Large intestine (tissue), 3 donors: Measurements from ENCODE around the gene KRT17. TPM values are rescaled to one million over a fixed set of nuclear protein-coding genes. Genes with fewer than 3 reads are reported as not detected.
A peak's percentile ranks its signal among the peaks of the same experiment; 100 is the strongest.

Experiments
- DNase-seq, 2 donors: peaks; one replicate each; pipeline versions ENCODE4 v3.0.0 to v3.0.0-alpha.2; 2013
- H3K27ac ChIP-seq: one replicate; pipeline ENCODE4 v1.5.1; 2013; ENCODE audit warnings: low read length
- H3K27me3 ChIP-seq: 2 replicates; pipeline ENCODE4 v1.6.1; 2013; ENCODE audit warnings: low read length; ENCODE audit not compliant: control insufficient read depth, insufficient read depth
- H3K36me3 ChIP-seq: 2 replicates; pipeline ENCODE4 v1.6.1; 2013; ENCODE audit warnings: low read length; ENCODE audit not compliant: control insufficient read depth, insufficient read depth
- H3K4me1 ChIP-seq: one replicate; pipeline ENCODE4 v1.6.1; 2013; ENCODE audit warnings: low read length; ENCODE audit not compliant: control insufficient read depth, insufficient read depth
- H3K4me3 ChIP-seq: one replicate; pipeline ENCODE4 v1.5.1; 2013; ENCODE audit warnings: low read length
- H3K9me3 ChIP-seq: one replicate; pipeline ENCODE4 v1.6.1; 2013; ENCODE audit warnings: mild to moderate bottlenecking, low read depth, low read length, moderate library complexity; ENCODE audit not compliant: control insufficient read depth
- WGBS: methylation state at CpG from one replicate; pipeline ENCODE4 v1.1.5; 2013; ENCODE audit warnings: low lambda C conversion rate; ENCODE audit not compliant: insufficient coverage; 5-methylcytosine and 5-hydroxymethylcytosine counted together
- polyA plus RNA-seq: library from polyadenylated mRNA; unstranded; fragments of 120-200 nt; gene quantifications from one replicate; pipeline ENCODE4 v1.2.1, GENCODE V29; 2013

Gene KRT17
- polyA plus RNA-seq, 1 donor = 1.1 TPM

DNA sequence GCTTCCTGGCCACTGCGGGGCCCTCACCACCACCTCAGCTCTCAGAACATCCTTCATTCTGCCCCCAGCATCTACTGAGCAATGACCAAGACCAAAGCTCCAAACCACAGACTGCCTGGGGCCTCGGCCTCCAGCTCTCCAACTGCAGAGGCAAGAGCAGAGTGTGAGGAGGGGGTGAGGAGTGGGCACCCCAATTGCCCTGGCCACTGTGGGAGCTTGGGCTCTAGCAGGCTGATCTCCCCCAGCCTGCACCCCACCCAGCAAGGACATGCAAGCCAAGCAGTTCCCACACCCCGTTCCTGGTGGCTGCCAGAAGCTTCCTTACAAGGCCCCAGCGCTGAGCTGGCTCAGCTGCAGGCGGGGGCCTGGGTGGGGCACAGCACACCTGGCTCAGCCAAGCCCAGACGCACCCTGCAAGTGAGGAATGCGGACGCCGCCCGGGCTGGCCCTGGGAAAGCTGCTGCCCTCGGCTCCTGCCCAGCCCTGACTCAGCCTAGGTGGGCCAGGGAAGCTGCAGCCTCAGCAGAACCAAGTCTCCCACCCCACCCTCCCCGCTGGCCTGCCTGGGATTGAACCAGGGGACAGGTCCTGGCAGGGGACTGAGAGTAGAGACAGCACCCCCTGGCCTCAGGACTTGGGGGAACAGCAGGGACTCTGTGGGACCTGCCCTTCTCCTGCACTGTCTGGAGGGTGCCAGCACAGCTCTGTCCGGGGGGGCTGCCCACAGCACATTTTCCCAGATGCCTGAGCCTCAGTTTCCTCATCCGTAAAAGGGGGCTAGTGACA lies 29.7 kb upstream of the KRT17 start:
- Histone ChIP-seq H3K36me3 (no peaks in the 10 kb centered on the region), H3K9me3 (no peaks in the 10 kb centered on the region), H3K4me3 (no peak overlapping the region), H3K27ac (peak overlapping the region; percentile 93), H3K4me1 (peaks cover 87% of the 10 kb centered on the region), H3K27me3 (no peaks in the 10 kb centered on the region)
- DNase-seq = peak; percentile 98
- WGBS = no CpG with 5 or more reads among the region's 14 CpGs

DNA sequence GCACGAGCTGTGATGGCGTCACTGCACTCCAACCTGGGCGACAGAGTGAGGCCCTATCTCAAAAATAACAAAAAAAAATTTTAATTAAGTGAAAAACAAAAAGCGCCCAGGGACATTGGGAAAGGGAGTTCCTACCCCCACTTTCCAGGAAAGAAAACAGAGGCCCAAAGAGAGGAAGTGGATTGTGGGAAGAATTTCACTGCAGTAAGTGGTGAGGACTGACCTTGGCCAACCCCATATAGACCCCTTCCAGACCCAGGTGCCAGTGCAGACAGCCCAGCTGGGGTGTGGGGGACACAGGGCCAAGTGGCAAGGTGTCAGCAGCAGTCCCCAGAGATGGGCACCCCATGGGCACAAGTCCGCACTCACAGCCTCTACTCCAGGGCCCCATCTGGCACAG lies 29.0 kb upstream of the KRT17 start:
- DNase-seq = no peak
- H3K36me3 ChIP-seq = no peaks in the 10 kb centered on the region
- H3K4me1 ChIP-seq = peaks cover 85% of the 10 kb centered on the region
- no peak overlapping the region for H3K4me3 ChIP-seq
- no peaks in the 10 kb centered on the region for H3K27me3 ChIP-seq
- 89% methylated on average over 1 of the region's 5 CpGs for WGBS
- no peaks in the 10 kb centered on the region for H3K9me3 ChIP-seq
- peak overlapping the region; percentile 93 for H3K27ac ChIP-seq

DNA sequence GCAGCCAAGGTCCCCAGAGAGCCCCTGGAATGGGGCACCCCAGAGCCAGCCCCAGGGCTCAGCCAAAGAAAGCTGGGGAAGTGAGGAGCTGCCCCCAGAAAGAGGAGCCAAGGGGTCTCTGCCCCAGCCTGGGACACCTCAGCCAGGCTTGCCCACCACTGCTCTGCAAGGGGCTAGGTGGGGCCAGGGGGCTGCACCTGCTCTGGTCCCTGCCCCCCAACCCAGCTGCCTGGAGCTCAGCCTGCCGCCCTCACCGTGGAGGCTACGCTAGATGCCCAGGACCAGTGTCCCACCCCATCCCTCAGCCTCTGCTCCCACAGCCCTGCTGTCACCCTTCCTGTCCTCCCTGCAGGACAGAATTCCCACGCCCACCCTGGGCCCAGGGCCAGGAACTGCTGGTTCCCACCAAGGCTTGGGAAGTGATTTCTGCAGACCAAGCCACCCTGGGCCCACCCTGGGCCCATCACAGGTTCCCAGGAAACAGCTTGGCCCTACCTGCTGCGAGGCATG lies 28.1 kb upstream of the KRT17 start:
- Histone ChIP-seq H3K4me3 (no peak overlapping the region), H3K36me3 (no peaks in the 10 kb centered on the region), H3K27me3 (no peaks in the 10 kb centered on the region), H3K4me1 (peaks cover 81% of the 10 kb centered on the region), H3K27ac (peak overlapping the region; percentile 93), H3K9me3 (no peaks in the 10 kb centered on the region)
- no CpG with 5 or more reads among the region's 5 CpGs for WGBS
- DNase-seq = no peak

DNA sequence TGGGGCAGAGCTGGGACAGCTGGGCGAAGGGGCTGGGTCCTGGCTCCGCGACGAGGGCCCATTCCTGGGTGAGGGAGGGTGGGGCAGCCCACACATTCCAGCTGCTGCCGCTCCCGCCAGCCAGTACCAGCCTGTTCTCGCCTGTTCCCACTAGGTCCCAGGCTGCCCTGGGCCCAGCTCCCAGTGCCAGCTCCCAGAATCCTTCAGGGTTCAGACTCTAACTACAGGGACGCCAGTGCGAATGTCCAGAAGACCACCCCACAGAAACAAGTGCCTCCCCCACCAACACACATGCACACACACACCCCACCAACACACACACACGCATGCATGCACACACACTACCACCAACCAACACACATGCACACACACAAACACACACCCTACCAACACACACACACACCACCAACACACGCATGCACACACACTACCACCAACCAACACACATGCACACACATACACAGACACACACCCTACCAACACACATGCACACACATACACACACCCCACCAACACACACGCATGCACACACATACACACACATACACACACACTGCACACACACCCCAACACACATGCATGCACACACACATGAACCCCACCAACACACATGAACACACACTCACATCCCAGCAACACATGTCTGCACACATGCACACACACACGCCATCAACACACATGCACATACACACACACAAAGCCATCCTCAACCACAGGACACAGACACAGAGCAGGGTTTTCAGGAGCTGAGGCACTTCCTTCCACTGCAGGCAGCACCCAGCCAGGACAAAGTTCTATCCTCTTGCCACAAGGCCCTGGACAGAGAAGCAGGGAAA lies 27.5 kb upstream of the KRT17 start:
- H3K27ac ChIP-seq = peak overlapping the region; percentile 55
- H3K36me3 ChIP-seq = no peaks in the 10 kb centered on the region
- WGBS = 100% methylated on average over 1 of the region's 13 CpGs
- DNase-seq = peak; percentile 83 to 91
- H3K4me3 ChIP-seq = no peak overlapping the region
- peaks cover 74% of the 10 kb centered on the region for H3K4me1 ChIP-seq
- no peaks in the 10 kb centered on the region for H3K27me3 ChIP-seq
- no peaks in the 10 kb centered on the region for H3K9me3 ChIP-seq

DNA sequence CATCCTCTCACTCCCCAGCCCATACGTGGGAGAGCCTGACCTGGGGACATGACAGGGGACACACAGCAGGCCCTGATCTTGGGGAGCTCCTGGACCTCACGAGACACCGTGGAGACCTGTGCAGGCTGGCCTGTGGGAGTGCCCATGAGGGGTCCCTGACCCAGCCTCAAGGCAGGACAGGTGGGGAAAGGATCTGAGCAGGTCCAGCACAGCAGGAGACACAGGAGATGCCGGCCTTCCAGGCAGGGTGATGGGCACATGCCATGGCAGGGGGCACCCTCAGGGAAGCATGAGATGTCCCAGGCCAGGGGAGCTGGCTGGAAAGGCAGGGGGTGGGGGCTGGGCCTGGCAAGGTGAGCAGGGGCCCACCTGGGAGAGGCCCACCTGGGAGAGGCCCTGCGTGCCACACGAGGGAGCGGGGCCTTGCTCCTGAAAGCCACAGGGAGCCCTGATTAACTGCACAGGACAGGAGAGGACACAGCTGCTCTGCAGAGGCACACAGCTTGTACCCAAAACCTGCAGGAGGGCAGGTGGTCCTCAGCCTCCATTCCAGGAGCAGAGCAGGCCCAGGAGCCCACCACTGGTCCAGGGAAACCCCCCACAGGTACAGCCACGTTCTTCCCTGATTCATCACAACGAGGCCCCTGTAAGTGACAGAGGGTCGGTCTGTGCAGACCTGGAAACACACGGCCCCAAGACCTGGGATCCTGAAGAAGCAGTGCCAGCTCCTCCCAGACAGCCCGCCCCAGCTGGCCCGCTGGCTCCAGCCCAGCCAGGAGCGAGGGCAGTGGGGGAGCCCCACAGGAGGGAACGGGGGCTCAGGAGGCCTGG lies 26.6 kb upstream of the KRT17 start:
- no peaks in the 10 kb centered on the region for H3K27me3 ChIP-seq
- H3K27ac ChIP-seq = peak overlapping the region; percentile 55
- H3K4me1 ChIP-seq = peaks cover 66% of the 10 kb centered on the region
- no peaks in the 10 kb centered on the region for H3K36me3 ChIP-seq
- H3K9me3 ChIP-seq = no peaks in the 10 kb centered on the region
- WGBS = no CpG with 5 or more reads among the region's 15 CpGs
- H3K4me3 ChIP-seq = no peak overlapping the region
- no peak for DNase-seq

DNA sequence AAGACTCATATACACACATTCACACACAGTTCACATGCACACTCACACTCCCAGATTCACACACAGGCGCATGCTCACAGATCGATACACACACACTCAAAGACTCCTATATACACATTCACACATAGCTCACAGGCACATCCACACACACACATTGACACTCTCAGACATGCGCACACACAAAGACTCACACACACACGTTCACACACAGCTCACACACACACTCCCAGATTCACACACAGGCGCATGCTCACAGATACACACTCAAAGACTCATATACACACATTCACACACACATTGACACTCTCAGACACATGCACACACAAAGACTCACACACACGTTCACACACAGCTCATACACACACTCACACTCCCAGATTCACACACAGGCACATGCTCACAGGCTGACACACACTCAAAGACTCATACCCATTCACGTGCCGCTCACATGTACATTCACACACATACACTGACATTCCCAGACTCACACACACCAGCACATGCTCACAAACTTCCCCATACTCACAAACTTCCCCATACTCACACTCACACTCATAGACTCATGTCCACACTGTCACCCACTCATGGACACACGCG lies 25.6 kb upstream of the KRT17 start:
- WGBS = 100% methylated on average over 3 of the region's 10 CpGs
- DNase-seq = no peak

DNA sequence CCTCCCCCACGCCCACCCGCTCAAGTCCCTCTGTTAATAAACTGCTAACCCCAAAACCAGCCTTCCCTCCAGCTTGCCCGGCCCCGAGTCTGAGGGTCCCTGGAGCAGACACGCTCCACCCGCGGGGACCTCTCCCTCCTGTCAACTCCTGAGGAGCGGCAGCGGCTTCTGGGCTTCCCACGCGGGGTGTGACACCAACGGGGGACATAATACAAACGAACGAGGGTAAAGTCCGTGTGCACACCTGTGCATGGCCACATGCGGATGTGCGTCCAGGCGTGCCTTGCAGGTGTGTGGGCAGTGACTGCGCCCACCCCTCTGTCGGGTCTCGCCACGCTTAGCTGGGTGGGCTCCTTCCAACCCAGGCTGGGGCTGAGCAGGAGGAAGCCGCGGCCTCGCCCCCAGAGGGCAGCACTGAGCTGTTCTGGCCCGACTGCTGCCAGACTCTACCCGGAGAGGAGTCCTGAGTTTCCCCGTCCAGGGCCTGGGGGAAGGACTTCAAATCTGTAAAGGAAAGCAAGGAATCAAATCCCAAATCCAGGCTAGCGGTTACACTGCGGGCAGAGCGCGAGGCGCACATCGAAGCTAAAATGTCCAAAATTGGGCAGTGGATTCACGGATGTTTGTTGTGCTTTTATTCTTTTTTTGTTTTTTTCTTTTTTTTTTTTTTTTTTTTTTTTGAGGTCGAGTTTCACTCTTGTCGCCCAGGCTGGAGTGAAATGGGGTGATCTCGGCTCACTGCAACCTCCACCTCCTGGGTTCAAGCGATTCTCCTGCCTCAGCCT lies 24.2 kb upstream of the KRT17 start:
- H3K4me3 ChIP-seq = peak overlapping the region; percentile 19
- peaks cover 43% of the 10 kb centered on the region for H3K4me1 ChIP-seq
- no CpG with 5 or more reads among the region's 39 CpGs for WGBS
- peak; percentile 79 to 81 for DNase-seq
- H3K36me3 ChIP-seq = no peaks in the 10 kb centered on the region
- no peaks in the 10 kb centered on the region for H3K9me3 ChIP-seq
- no peaks in the 10 kb centered on the region for H3K27me3 ChIP-seq
- H3K27ac ChIP-seq = peak overlapping the region; percentile 41

More for the DNA sequence above, 25.6 kb upstream of the KRT17 start:
- Histone ChIP-seq H3K27ac (no peak overlapping the region), H3K4me3 (no peak overlapping the region), H3K36me3 (no peaks in the 10 kb centered on the region), H3K27me3 (no peaks in the 10 kb centered on the region), H3K9me3 (no peaks in the 10 kb centered on the region), H3K4me1 (peaks cover 56% of the 10 kb centered on the region)

DNA sequence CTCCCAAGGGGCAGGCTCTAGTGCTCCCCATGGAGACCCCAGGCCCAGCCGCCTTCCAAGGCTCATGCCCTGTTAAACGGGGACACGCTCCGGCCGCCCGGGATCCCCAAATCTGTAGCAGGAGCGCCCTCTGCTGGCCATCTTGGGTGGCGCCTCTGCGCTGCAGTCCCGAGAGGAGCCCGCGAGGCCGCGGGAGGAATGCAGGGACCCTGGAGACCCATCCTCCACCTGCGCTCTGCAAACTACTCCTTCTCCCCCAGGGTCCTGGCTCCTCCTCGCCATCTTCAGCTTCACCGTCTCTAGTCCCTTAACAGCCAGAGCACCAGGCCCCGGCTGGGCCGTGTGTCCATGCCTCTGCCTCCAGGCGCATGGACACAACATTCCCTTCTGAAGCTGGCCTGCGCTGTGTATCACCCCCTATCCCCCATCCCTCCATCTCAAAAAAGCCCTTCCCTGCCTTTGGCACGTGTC lies 23.6 kb upstream of the KRT17 start:
- peaks cover 37% of the 10 kb centered on the region for H3K4me1 ChIP-seq
- H3K4me3 ChIP-seq = no peak overlapping the region
- peak; percentile 69 to 74 for DNase-seq
- no peaks in the 10 kb centered on the region for H3K27me3 ChIP-seq
- no peaks in the 10 kb centered on the region for H3K36me3 ChIP-seq
- H3K27ac ChIP-seq = peak overlapping the region; percentile 41
- H3K9me3 ChIP-seq = no peaks in the 10 kb centered on the region
- WGBS = no CpG with 5 or more reads among the region's 22 CpGs

DNA sequence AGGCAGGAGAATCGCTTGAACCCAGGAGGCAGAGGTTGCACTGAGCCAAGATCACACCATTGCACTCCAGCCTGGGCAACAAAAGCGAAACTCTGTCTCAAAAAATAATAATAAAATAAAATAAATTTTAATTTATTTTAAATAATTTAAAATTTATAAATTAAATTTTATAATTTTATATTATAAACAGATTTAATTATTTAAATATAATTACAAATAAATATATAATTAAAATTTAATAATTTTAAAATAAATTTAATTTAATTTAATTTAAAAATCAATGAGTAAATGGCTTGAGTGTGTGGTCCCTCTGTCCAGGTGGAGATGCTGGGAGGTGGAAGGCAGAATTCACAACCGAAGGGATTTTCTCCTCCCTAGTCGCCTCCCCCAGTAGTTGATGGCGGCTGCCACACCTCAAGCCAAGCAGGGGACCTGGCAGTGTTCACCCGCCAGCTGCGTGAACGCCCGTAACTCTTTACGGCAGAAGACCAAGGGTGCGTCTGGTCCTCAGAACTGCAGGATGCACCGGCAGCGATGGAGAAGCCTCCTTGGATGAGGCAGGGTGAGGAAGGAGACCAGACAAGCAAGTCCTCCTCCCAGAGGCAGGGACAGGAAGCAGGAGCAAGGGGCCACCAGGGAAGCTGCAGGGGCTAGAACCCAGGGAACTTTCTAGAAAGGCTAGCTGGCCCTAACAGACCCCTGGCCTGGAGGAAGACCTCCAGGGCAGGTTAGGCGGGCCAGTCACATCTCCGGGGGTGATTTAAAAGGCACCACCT lies 22.9 kb upstream of the KRT17 start:
- WGBS = no CpG with 5 or more reads among the region's 15 CpGs
- Histone ChIP-seq H3K4me1 (peaks cover 30% of the 10 kb centered on the region), H3K27ac (no peak overlapping the region), H3K27me3 (no peaks in the 10 kb centered on the region), H3K36me3 (no peaks in the 10 kb centered on the region), H3K4me3 (no peak overlapping the region), H3K9me3 (no peaks in the 10 kb centered on the region)
- no peak for DNase-seq
